Liver (tissue), 9 donors: ENCODE results near the gene SYNE4. TPM values are rescaled to one million over a fixed set of nuclear protein-coding genes. Genes with fewer than 3 reads are reported as not detected.

Source experiments
- DNase-seq: peaks from one replicate; pipeline ENCODE4 v3.0.0-alpha.2; 2017; ENCODE audit warnings: low spot score
- H3K27ac ChIP-seq, 2 donors: one replicate each; pipeline ENCODE4 v1.7.0; 2013; ENCODE audit warnings: inconsistent platforms in 2 of 2, low read length in 2 of 2, control low read depth in 1 of 2, low read depth in 1 of 2, mild to moderate bottlenecking in 1 of 2
- H3K27me3 ChIP-seq, 4 donors: one replicate each; pipeline versions ENCODE4 v1.6.1 to v1.7.0; 2013; ENCODE audit warnings: low read length in 3 of 4, inconsistent platforms in 1 of 4, mild to moderate bottlenecking in 1 of 4, moderate library complexity in 1 of 4; ENCODE audit not compliant: control insufficient read depth in 4 of 4, insufficient read depth in 4 of 4
- H3K36me3 ChIP-seq, 4 donors: one replicate each; pipeline versions ENCODE4 v1.6.1 to v1.7.0; 2013; ENCODE audit warnings: low read length in 3 of 4, mild to moderate bottlenecking in 3 of 4, low read depth in 1 of 4, moderate library complexity in 1 of 4; ENCODE audit not compliant: control insufficient read depth in 4 of 4, insufficient read depth in 3 of 4
- H3K4me1 ChIP-seq, 4 donors: one replicate each; pipeline versions ENCODE4 v1.6.1 to v1.7.0; 2013; ENCODE audit warnings: low read length in 3 of 4, mild to moderate bottlenecking in 3 of 4, moderate library complexity in 1 of 4; ENCODE audit not compliant: control insufficient read depth in 4 of 4, insufficient read depth in 4 of 4
- H3K4me3 ChIP-seq, 3 donors: one replicate each; pipeline versions ENCODE4 v1.6.1 to v1.7.0; 2013; ENCODE audit warnings: low read length in 3 of 3, control low read depth in 1 of 3, low read depth in 1 of 3, mild to moderate bottlenecking in 1 of 3
- H3K9ac ChIP-seq, 2 donors: one replicate each; pipeline ENCODE4 v1.7.0; 2013; ENCODE audit warnings: low read length in 2 of 2, mild to moderate bottlenecking in 2 of 2, moderate library complexity in 2 of 2, control low read depth in 1 of 2, low read depth in 1 of 2
- H3K9me3 ChIP-seq, 4 donors: one replicate each; pipeline versions ENCODE4 v1.6.1 to v1.7.0; 2013; ENCODE audit warnings: low read length in 3 of 4; ENCODE audit not compliant: control insufficient read depth in 4 of 4
- ATF3 ChIP-seq: IDR thresholded peaks from 2 replicates; pipeline ENCODE4 v1.6.1; 2016; ENCODE audit warnings: antibody characterized with exemption
- CTCF ChIP-seq: fragments of 150-350 bp; IDR thresholded peaks from 2 replicates; pipeline ENCODE4 v1.5.1; 2017; ENCODE audit warnings: improper control_type of control experiment, low read depth, low read length; ENCODE audit not compliant: missing input control
- EGR1 ChIP-seq, 2 donors: IDR thresholded peaks; 2 replicates each; pipeline ENCODE4 v1.6.1; 2016 to 2018; ENCODE audit warnings: antibody characterized with exemption in 2 of 2, low read depth in 2 of 2
- FOXA1 ChIP-seq: IDR thresholded peaks from 2 replicates; pipeline ENCODE4 v1.6.1; 2016; ENCODE audit warnings: antibody characterized with exemption
- GABPA ChIP-seq, 2 donors: IDR thresholded peaks in 1 of 2; conservative IDR thresholded peaks in 1 of 2; 2 replicates each; pipeline ENCODE4 v1.6.1; 2016; ENCODE audit warnings: antibody characterized with exemption in 2 of 2, mild to moderate bottlenecking in 1 of 2, moderate library complexity in 1 of 2
- HNF4A ChIP-seq, 2 donors: conservative IDR thresholded peaks; 2 replicates each; pipeline ENCODE4 v1.6.1; 2016; ENCODE audit warnings: antibody characterized with exemption in 2 of 2, mild to moderate bottlenecking in 2 of 2
- HNF4G ChIP-seq: IDR thresholded peaks from 2 replicates; pipeline ENCODE4 v1.6.1; 2016; ENCODE audit warnings: antibody characterized with exemption
- JUND ChIP-seq, 2 donors: IDR thresholded peaks; 2 replicates each; pipeline ENCODE4 v1.6.1; 2016; ENCODE audit warnings: antibody characterized with exemption in 2 of 2
- MAX ChIP-seq: IDR thresholded peaks from 2 replicates; pipeline ENCODE4 v1.6.1; 2016; ENCODE audit warnings: antibody characterized with exemption
- RAD21 ChIP-seq, 2 donors: IDR thresholded peaks; 2 replicates each; pipeline ENCODE4 v1.6.1; 2016; ENCODE audit warnings: antibody characterized with exemption in 2 of 2, mild to moderate bottlenecking in 2 of 2
- REST ChIP-seq: IDR thresholded peaks from 2 replicates; pipeline ENCODE4 v1.6.1; 2016; ENCODE audit warnings: antibody characterized with exemption, mild to moderate bottlenecking
- YY1 ChIP-seq: IDR thresholded peaks from 2 replicates; pipeline ENCODE4 v1.6.1; 2016; ENCODE audit warnings: antibody characterized with exemption, mild to moderate bottlenecking
- ZBTB33 ChIP-seq: IDR thresholded peaks from 2 replicates; pipeline ENCODE4 v1.6.1; 2016; ENCODE audit warnings: antibody characterized with exemption
- WGBS: extraction: QIAGEN DNeasy Blood & Tissue Kit; methylation state at CpG from one replicate; pipeline ENCODE4 v1.1.7; 2013; 5-methylcytosine and 5-hydroxymethylcytosine counted together
- polyA plus RNA-seq, 2 donors: library from polyadenylated mRNA; stranded (reverse) in 1 of 2; unstranded in 1 of 2; fragments of 200-250 nt in 1 of 2; fragments of >200 nt in 1 of 2; fragmentation: Nextera tagmentation in 1 of 2; extraction: Ambion mirVana in 1 of 2; gene quantifications; one replicate each; pipeline versions ENCODE4 v1.2.1 to v1.2.3, GENCODE V29; 2013 to 2015
- total RNA-seq, 2 donors: library from RNA; depleted of rRNA; stranded (reverse); fragments of >200 nt; gene quantifications; one replicate each; pipeline ENCODE4 v1.2.3, GENCODE V29; 2014
- donor health status: healthy.
- donor health status: healthy.
- donor health status: healthy.
- donor health status: healthy.
- donor health status: healthy.

Gene SYNE4
- total and polyA plus RNA-seq, 4 donors: 1.8 to 5.7 (median 4.3) TPM

- no peaks in the 10 kb centered on the region for H3K4me1 ChIP-seq
- TF ChIP-seq HNF4A (conservative IDR thresholded peaks at IDR 0.05): no peak
- peak in 1 of 2 donors; percentile 29 for TF ChIP-seq RAD21 (IDR thresholded peaks at IDR 0.05)
- TF ChIP-seq GABPA (IDR thresholded peaks at IDR 0.05 in 1 of 2, conservative IDR thresholded peaks at IDR 0.05 in 1 of 2): no peak
- no peaks in the 10 kb centered on the region for H3K36me3 ChIP-seq
- no peak overlapping the region for H3K9ac ChIP-seq
- no peak for DNase-seq
- H3K27ac ChIP-seq: no peak overlapping the region
- 52% methylated on average over 14 of the region's 14 CpGs for WGBS
- no peaks in the 10 kb centered on the region for H3K27me3 ChIP-seq
- no peak overlapping the region for H3K4me3 ChIP-seq
- no peaks in the 10 kb centered on the region for H3K9me3 ChIP-seq
Measured at GRCh38 chr19:35977446-35978222, 31.0 kb downstream of the SYNE4 start.

GRCh38 chr19:35975608-35976214 lies 32.9 kb downstream of the SYNE4 start:
- Histone ChIP-seq H3K36me3 (no peaks in the 10 kb centered on the region), H3K27me3 (no peaks in the 10 kb centered on the region), H3K4me1 (no peaks in the 10 kb centered on the region), H3K4me3 (no peak overlapping the region), H3K9me3 (no peaks in the 10 kb centered on the region), H3K9ac (no peak overlapping the region), H3K27ac (no peak overlapping the region)
- no peak for TF ChIP-seq EGR1 (IDR thresholded peaks at IDR 0.05; ENCODE audit: low read depth in 2 of 2)
- peak; percentile 99 for TF ChIP-seq REST
- WGBS: 30% methylated on average over 5 of the region's 5 CpGs
- no peak for DNase-seq

GRCh38 chr19:35973487-35973886 lies 35.1 kb downstream of the SYNE4 start:
- H3K4me3 ChIP-seq: no peak overlapping the region
- no peaks in the 10 kb centered on the region for H3K27me3 ChIP-seq
- no peak overlapping the region for H3K9ac ChIP-seq
- H3K9me3 ChIP-seq: no peaks in the 10 kb centered on the region
- H3K27ac ChIP-seq: no peak overlapping the region
- H3K4me1 ChIP-seq: peaks cover 0 to 2% (median 0%) of the 10 kb centered on the region in 4 donors
- TF ChIP-seq MAX: no peak
- no peak for TF ChIP-seq JUND (IDR thresholded peaks at IDR 0.05)
- TF ChIP-seq ATF3: no peak
- TF ChIP-seq GABPA (IDR thresholded peaks at IDR 0.05 in 1 of 2, conservative IDR thresholded peaks at IDR 0.05 in 1 of 2): no peak
- TF ChIP-seq CTCF: no peak
- TF ChIP-seq HNF4G: no peak
- no peak for TF ChIP-seq YY1
- TF ChIP-seq ZBTB33: no peak
- TF ChIP-seq EGR1 (IDR thresholded peaks at IDR 0.05; ENCODE audit: low read depth in 2 of 2): no peak
- TF ChIP-seq HNF4A (conservative IDR thresholded peaks at IDR 0.05): no peak
- TF ChIP-seq FOXA1: no peak
- no peak for TF ChIP-seq RAD21 (IDR thresholded peaks at IDR 0.05)
- TF ChIP-seq REST: no peak
- DNase-seq: no peak
- 38% methylated on average over 8 of the region's 8 CpGs for WGBS
- no peaks in the 10 kb centered on the region for H3K36me3 ChIP-seq
